ENCODE measurements around the gene PCDH15. TPM values are rescaled to one million over a fixed set of nuclear protein-coding genes. Genes with fewer than 3 reads are reported as not detected.
A peak's percentile ranks its signal among the peaks of the same experiment; 100 is the strongest.

PCDH15 gene
- total RNA-seq, 1 experiment from 2014 or later: 0.59 TPM

DNA sequence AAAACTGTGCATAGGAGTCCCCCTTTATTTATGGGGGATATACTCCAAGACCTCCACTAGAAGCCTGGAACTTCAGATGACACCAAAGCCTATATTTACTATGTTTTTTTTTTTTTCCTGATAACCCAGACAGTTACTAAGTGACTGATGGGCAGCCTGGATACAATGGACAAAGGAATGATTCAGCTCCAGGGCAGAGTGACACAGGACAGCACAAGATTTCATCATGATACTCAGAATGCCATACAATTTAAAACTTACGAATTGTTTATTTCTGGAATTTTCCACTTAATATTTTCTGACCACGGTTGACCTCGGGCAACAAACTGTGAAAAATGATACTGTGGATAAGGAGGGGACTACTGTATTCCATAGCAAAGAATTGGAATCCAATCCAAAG, 843.6 kb downstream of the PCDH15 start:
- H3K4me3 Mint-ChIP-seq: no peak overlapping the region
- POLR2A ChIA-PET: no interaction called here
- no peaks in the 10 kb centered on the region for H3K4me1 Mint-ChIP-seq
- H3K9me3 Mint-ChIP-seq: 0 out of 2 replicates have a peak, but pooled peaks cover 3% of the 10 kb centered on the region
- CTCF ChIA-PET: no interaction called here
- ATAC-seq: no peak
- TF ChIP-seq GABPB1 (CRISPR knock-in tag; IDR thresholded peaks at IDR 0.05) (peak; percentile 94), NFYB (CRISPR knock-in tag; conservative IDR thresholded peaks at IDR 0.05; ENCODE audit: low read depth) (no peak), ZNF263 (CRISPR knock-in tag; IDR thresholded peaks at IDR 0.05; ENCODE audit: low read depth) (no peak), CREB1 (CRISPR knock-in tag; IDR thresholded peaks at IDR 0.05) (no peak), NR3C1 (CRISPR knock-in tag; conservative IDR thresholded peaks at IDR 0.05; ENCODE audit: low read depth) (no peak)
- TF ChIP-seq, protein P1, sequence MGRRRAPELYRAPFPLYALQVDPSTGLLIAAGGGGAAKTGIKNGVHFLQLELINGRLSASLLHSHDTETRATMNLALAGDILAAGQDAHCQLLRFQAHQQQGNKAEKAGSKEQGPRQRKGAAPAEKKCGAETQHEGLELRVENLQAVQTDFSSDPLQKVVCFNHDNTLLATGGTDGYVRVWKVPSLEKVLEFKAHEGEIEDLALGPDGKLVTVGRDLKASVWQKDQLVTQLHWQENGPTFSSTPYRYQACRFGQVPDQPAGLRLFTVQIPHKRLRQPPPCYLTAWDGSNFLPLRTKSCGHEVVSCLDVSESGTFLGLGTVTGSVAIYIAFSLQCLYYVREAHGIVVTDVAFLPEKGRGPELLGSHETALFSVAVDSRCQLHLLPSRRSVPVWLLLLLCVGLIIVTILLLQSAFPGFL (CRISPR knock-in tag; IDR thresholded peaks at IDR 0.05; ENCODE audit: borderline replicate concordance): no peak
- TF ChIP-seq, protein P2, sequence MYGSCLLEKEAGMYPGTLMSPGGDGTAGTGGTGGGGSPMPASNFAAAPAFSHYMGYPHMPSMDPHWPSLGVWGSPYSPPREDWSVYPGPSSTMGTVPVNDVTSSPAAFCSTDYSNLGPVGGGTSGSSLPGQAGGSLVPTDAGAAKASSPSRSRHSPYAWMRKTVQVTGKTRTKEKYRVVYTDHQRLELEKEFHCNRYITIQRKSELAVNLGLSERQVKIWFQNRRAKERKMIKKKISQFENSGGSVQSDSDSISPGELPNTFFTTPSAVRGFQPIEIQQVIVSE (CRISPR knock-in tag; IDR thresholded peaks at IDR 0.05; ENCODE audit: borderline replicate concordance): no peak
- H3K27ac Mint-ChIP-seq: no peak overlapping the region
- H3K36me3 Mint-ChIP-seq: no peaks in the 10 kb centered on the region
- no peak for DNase-seq (ENCODE audit: low spot score)
- no peaks in the 10 kb centered on the region for H3K27me3 Mint-ChIP-seq (ENCODE audit: low read depth)

DNA sequence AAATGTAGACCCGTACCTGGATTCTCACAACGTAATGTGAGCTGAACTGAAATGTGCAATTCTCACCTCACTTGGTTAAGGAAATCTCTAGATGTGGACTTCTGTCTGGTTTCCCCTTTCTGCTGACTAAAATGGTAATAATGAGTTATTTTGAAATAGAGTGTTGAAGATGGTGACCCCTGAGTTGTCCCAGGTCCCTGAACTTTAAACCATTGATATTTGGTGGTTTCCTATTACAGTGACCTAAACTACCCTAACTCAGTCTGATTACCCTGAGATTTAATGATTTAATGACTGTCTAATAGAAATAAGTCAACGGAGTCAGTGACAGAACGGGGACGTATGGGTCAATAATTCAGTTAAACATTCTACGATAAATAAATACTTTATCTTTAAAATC, 845.9 kb downstream of the PCDH15 start:
- Mint-ChIP-seq H3K9me3 (peaks cover 15% of the 10 kb centered on the region), H3K27me3 (ENCODE audit: low read depth) (no peaks in the 10 kb centered on the region), H3K27ac (no peak overlapping the region), H3K4me3 (no peak overlapping the region), H3K36me3 (peaks cover 7% of the 10 kb centered on the region; the same call in 1 of the 2 replicates), H3K4me1 (no peaks in the 10 kb centered on the region)
- no peak for TF ChIP-seq PRDM15 (CRISPR knock-in tag; IDR thresholded peaks at IDR 0.05)
- TF ChIP-seq, protein P1 (CRISPR knock-in tag; IDR thresholded peaks at IDR 0.05; ENCODE audit: borderline replicate concordance): no peak
- no peak for TF ChIP-seq TEAD4 (CRISPR knock-in tag; IDR thresholded peaks at IDR 0.05)
- no peak for TF ChIP-seq IRF2 (CRISPR knock-in tag; IDR thresholded peaks at IDR 0.05; ENCODE audit: borderline replicate concordance, low read depth)
- TF ChIP-seq, protein P3, sequence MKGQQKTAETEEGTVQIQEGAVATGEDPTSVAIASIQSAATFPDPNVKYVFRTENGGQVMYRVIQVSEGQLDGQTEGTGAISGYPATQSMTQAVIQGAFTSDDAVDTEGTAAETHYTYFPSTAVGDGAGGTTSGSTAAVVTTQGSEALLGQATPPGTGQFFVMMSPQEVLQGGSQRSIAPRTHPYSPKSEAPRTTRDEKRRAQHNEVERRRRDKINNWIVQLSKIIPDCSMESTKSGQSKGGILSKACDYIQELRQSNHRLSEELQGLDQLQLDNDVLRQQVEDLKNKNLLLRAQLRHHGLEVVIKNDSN (CRISPR knock-in tag; IDR thresholded peaks at IDR 0.05): no peak
- no peak for TF ChIP-seq MXD4 (CRISPR knock-in tag; IDR thresholded peaks at IDR 0.05; ENCODE audit: borderline replicate concordance)
- TF ChIP-seq NFE2L1 (CRISPR knock-in tag; IDR thresholded peaks at IDR 0.05): no peak
- no peak for TF ChIP-seq ATF1 (CRISPR knock-in tag; IDR thresholded peaks at IDR 0.05)
- TF ChIP-seq CREB1 (CRISPR knock-in tag; IDR thresholded peaks at IDR 0.05): no peak
- ChIA-PET CTCF (no interaction called here), POLR2A (no interaction called here)
- ATAC-seq (no peak), DNase-seq (ENCODE audit: low spot score) (no peak)

Data from WTC11 (cell line).